Endodermal cell (in vitro differentiated cells): ENCODE measurements around the gene FAIM2. TPM values are rescaled to one million over a fixed set of nuclear protein-coding genes. Genes with fewer than 3 reads are reported as not detected.

Experiments
- DNase-seq: peaks from one replicate; pipeline ENCODE4 v3.0.0-alpha.2; 2017
- H3K27ac ChIP-seq: 2 replicates; pipeline ENCODE4 v1.5.1; 2013; ENCODE audit warnings: mild to moderate bottlenecking, low read depth, low read length, moderate library complexity
- H3K27me3 ChIP-seq: 2 replicates; pipeline ENCODE4 v1.6.1; 2013; ENCODE audit warnings: mild to moderate bottlenecking, low read length, moderate library complexity; ENCODE audit not compliant: insufficient read depth, control insufficient read depth, poor library complexity, severe bottlenecking
- H3K36me3 ChIP-seq: 2 replicates; pipeline ENCODE4 v1.7.0; 2013; ENCODE audit warnings: mild to moderate bottlenecking, low read length, moderate library complexity; ENCODE audit not compliant: control insufficient read depth, insufficient read depth
- H3K4me1 ChIP-seq: one replicate; pipeline ENCODE4 v1.7.0; 2013; ENCODE audit warnings: low read length; ENCODE audit not compliant: control insufficient read depth, insufficient read depth
- H3K4me3 ChIP-seq: 2 replicates; pipeline ENCODE4 v1.5.1; 2013; ENCODE audit warnings: mild to moderate bottlenecking, low read length, moderate library complexity
- H3K9ac ChIP-seq: 2 replicates; pipeline ENCODE4 v1.6.1; 2013; ENCODE audit warnings: mild to moderate bottlenecking, low read length, moderate library complexity; ENCODE audit not compliant: poor library complexity, severe bottlenecking; ENCODE audit errors: extremely low read depth
- H3K9me3 ChIP-seq: 2 replicates; pipeline ENCODE4 v1.6.1; 2013; ENCODE audit warnings: mild to moderate bottlenecking, low read length, moderate library complexity; ENCODE audit not compliant: control insufficient read depth
- H3K27ac Mint-ChIP-seq: 2 replicates; pipeline ENCODE4 v1.8.0; 2020; ENCODE audit warnings: mixed read lengths
- H3K27me3 Mint-ChIP-seq: 2 replicates; pipeline ENCODE4 v1.8.0; 2021; ENCODE audit warnings: mild to moderate bottlenecking, mixed read lengths; ENCODE audit not compliant: insufficient read depth
- H3K36me3 Mint-ChIP-seq: 2 replicates; pipeline ENCODE4 v1.8.0; 2020; ENCODE audit warnings: low read depth, mixed read lengths
- H3K4me1 Mint-ChIP-seq: 2 replicates; pipeline ENCODE4 v1.8.0; 2020; ENCODE audit warnings: mixed read lengths
- H3K4me3 Mint-ChIP-seq: 2 replicates; pipeline ENCODE4 v1.8.0; 2020; ENCODE audit warnings: mild to moderate bottlenecking, moderate library complexity, mixed read lengths
- H3K9me3 Mint-ChIP-seq: 2 replicates; pipeline ENCODE4 v1.8.0; 2020; ENCODE audit warnings: mild to moderate bottlenecking, mixed read lengths
- CTCF ChIP-seq: fragments of 200-600 bp; sonication (generic); conservative IDR thresholded peaks from 2 replicates; pipeline ENCODE4 v1.5.0; 2021; ENCODE audit warnings: antibody characterized with exemption, mild to moderate bottlenecking
- WGBS, 2 experiments: methylation state at CpG; one replicate each; pipeline versions ENCODE4 v1.1.5 to v1.1.7; 2013; ENCODE audit warnings: missing lambda C conversion rate in 2 of 2, mixed read lengths in 1 of 2; ENCODE audit not compliant: insufficient coverage in 1 of 2, insufficient read length in 1 of 2; 5-methylcytosine and 5-hydroxymethylcytosine counted together
- total RNA-seq, 2 donors: library from RNA; stranded (reverse); fragmentation: NEBNext Ultra II Directional in 1 of 2; extraction: Animal tissue kit (Norgen Biotek cat#: 25700) in 1 of 2; gene quantifications; 2 replicates in 1 of 2; 3 replicates in 1 of 2; pipeline ENCODE4 v1.2.1, GENCODE V29; 2021

The FAIM2 gene
- total RNA-seq, 2 donors from 2014 or later, result not detected

DNA sequence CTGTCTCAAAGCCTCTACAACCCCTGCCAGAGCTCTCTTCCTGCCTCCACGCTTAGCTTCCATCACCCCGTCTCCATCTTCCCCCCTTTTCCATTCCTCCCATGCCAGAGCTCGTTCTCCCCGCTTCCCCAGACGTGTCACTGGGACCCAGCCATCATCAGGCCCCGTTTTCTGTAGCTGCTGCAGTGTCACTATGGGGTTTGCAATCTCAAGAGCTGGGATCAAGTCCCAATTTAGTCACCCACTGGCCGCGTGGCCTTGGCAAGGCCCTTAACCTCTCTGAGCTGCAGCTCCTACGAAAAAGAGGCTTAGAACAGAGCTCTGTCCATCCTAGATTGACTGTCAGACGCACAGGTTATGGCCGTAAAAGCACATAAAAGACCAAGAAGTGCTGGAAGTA is 901 bp upstream of the FAIM2 start:
- H3K27me3 ChIP-seq, result peaks cover 35% of the 10 kb centered on the region
- peaks cover 7% of the 10 kb centered on the region for H3K4me1 ChIP-seq
- peaks cover 13% of the 10 kb centered on the region for H3K4me1 Mint-ChIP-seq
- WGBS, 2 experiments, result 92 to 94% methylated on average over 11 of the region's 11 CpGs
- no peak overlapping the region for H3K9ac ChIP-seq
- H3K36me3 Mint-ChIP-seq, result no peaks in the 10 kb centered on the region
- no peak for DNase-seq
- H3K27ac Mint-ChIP-seq, result no peak overlapping the region
- no peaks in the 10 kb centered on the region for H3K9me3 ChIP-seq
- no peak overlapping the region for H3K4me3 Mint-ChIP-seq
- no peaks in the 10 kb centered on the region for H3K9me3 Mint-ChIP-seq
- peaks cover 51% of the 10 kb centered on the region for H3K27me3 Mint-ChIP-seq
- no peaks in the 10 kb centered on the region for H3K36me3 ChIP-seq
- TF ChIP-seq CTCF, result no peak
- no peak overlapping the region for H3K4me3 ChIP-seq
- peak overlapping the region; percentile 68 for H3K27ac ChIP-seq

- 51 to 82% methylated on average over 4 to 12 of the region's 12 CpGs for WGBS, 2 experiments
- no peak for TF ChIP-seq CTCF
- Histone ChIP-seq H3K27ac (no peak overlapping the region), H3K4me3 (no peak overlapping the region), H3K9me3 (no peaks in the 10 kb centered on the region), H3K9ac (no peak overlapping the region), H3K36me3 (no peaks in the 10 kb centered on the region), H3K27me3 (peaks cover 35% of the 10 kb centered on the region), H3K4me1 (peaks cover 7% of the 10 kb centered on the region)
- peaks cover 54% of the 10 kb centered on the region for H3K27me3 Mint-ChIP-seq
- H3K4me3 Mint-ChIP-seq, result no peak overlapping the region
- no peaks in the 10 kb centered on the region for H3K9me3 Mint-ChIP-seq
- H3K27ac Mint-ChIP-seq, result no peak overlapping the region
- DNase-seq, result no peak
- H3K36me3 Mint-ChIP-seq, result no peaks in the 10 kb centered on the region
- H3K4me1 Mint-ChIP-seq, result peaks cover 20% of the 10 kb centered on the region
These were observed 375 bp downstream of the FAIM2 start for GRCh38 chr12:49903351-49903699.

DNA sequence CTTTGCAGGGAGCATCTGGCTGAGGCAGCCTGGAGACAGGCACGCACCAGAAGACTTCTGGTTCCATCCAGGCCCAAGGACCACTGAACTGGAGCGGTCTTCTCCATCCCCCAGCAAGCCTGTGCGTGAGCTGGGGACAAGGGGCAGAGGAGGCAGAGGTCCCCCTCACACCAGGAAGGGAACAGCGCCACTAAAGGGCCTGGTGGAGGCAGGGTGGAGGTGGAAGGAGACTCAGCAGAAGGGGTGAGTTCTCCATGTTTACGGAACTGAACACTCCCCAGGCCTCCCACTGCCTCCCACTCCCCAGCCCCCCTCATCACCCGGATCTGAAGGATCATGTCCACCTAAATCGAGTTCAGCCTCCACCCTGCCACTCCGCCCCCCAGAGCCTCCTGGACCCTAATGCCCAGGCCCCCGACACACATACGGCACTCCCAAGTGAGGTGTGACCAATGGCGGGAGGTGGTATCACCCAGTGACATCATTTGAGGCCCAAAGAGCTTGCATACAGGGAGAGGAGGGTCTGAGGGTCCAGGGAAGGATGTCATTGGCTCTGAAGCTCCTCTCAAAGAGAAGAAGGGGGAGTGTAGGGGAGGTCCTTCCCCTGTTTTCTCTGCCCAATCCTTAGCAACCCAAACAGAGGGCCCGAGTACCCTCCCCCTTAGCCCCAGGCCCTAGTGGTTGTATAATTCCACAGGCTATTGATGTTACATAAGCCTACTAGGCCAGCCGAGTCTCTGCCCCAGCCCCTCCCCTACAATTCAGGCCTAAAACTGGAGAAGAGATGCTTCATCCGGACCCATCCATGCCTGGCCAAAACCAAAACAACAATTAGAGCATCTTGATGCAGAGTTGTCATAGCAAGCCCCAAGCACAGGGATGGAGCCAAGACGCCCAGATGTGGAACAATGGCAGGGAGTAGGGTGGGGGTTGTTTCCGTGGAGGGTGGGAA is 1.0 kb downstream of the FAIM2 start:
- H3K36me3 Mint-ChIP-seq, result no peaks in the 10 kb centered on the region
- no peak overlapping the region for H3K27ac Mint-ChIP-seq
- H3K27me3 Mint-ChIP-seq, result peaks cover 58% of the 10 kb centered on the region
- Histone ChIP-seq H3K4me3 (no peak overlapping the region), H3K27me3 (peaks cover 35% of the 10 kb centered on the region), H3K9me3 (no peaks in the 10 kb centered on the region), H3K36me3 (no peaks in the 10 kb centered on the region), H3K27ac (no peak overlapping the region), H3K9ac (no peak overlapping the region), H3K4me1 (peaks cover 7% of the 10 kb centered on the region)
- no peak overlapping the region for H3K4me3 Mint-ChIP-seq
- DNase-seq, result peak; percentile 89
- peaks cover 24% of the 10 kb centered on the region for H3K4me1 Mint-ChIP-seq
- no peaks in the 10 kb centered on the region for H3K9me3 Mint-ChIP-seq
- TF ChIP-seq CTCF, result peak; percentile 60
- WGBS, 2 experiments, result 86 to 91% methylated on average over 7 to 15 of the region's 16 CpGs
